OCI-LY1 (cell line): ENCODE data around the gene ADCYAP1R1.

ENCODE experiments used
- H2AFZ ChIP-seq: fragments of 200-600 bp; sonication (generic), shearing (Covaris generic); 2 replicates; pipeline ENCODE4 v1.6.0; 2014; ENCODE audit warnings: antibody characterized with exemption, mild to moderate bottlenecking, low read length
- H3F3A ChIP-seq: fragments of 200-600 bp; sonication (generic), shearing (Covaris generic); 2 replicates; pipeline ENCODE4 v1.6.0; 2014; ENCODE audit warnings: mild to moderate bottlenecking, antibody characterized with exemption, low read length, moderate library complexity; ENCODE audit not compliant: insufficient read depth
- H3K27ac ChIP-seq: fragments of 200-600 bp; sonication (generic); 2 replicates; pipeline ENCODE4 v1.5.1; 2014; ENCODE audit warnings: low read length, mixed run types, mild to moderate bottlenecking, low read depth; ENCODE audit not compliant: poor library complexity, severe bottlenecking
- H3K27me3 ChIP-seq: fragments of 200-600 bp; sonication (generic); 2 replicates; pipeline ENCODE4 v1.6.0; 2014; ENCODE audit warnings: antibody characterized with exemption, mild to moderate bottlenecking, low read length, moderate library complexity; ENCODE audit not compliant: insufficient read depth
- H3K36me3 ChIP-seq: fragments of 200-600 bp; sonication (generic); 2 replicates; pipeline ENCODE4 v1.6.1; 2014; ENCODE audit warnings: mild to moderate bottlenecking, antibody characterized with exemption, low read length, moderate library complexity, mixed read lengths; ENCODE audit not compliant: insufficient read depth
- H3K4me1 ChIP-seq: fragments of 200-600 bp; sonication (generic); 2 replicates; pipeline ENCODE4 v1.5.1; 2014; ENCODE audit warnings: mild to moderate bottlenecking, low read length, moderate library complexity; ENCODE audit not compliant: insufficient read depth, severe bottlenecking
- H3K4me2 ChIP-seq: fragments of 200-600 bp; sonication (generic), shearing (Covaris generic); 2 replicates; pipeline ENCODE4 v1.6.1; 2014; ENCODE audit warnings: low read length
- H3K4me3 ChIP-seq: fragments of 200-600 bp; sonication (generic); 2 replicates; pipeline ENCODE4 v1.5.1; 2014; ENCODE audit warnings: low read length, low read depth, mild to moderate bottlenecking, mixed read lengths; ENCODE audit not compliant: poor library complexity, severe bottlenecking
- H3K79me2 ChIP-seq: fragments of 200-600 bp; shearing (Covaris generic); 2 replicates; pipeline ENCODE4 v1.6.1; 2016; ENCODE audit warnings: mixed run types, low read length, mixed read lengths; ENCODE audit not compliant: insufficient read depth
- H3K9ac ChIP-seq: fragments of 200-600 bp; sonication (generic), shearing (Covaris generic); 2 replicates; pipeline ENCODE4 v1.6.1; 2014; ENCODE audit warnings: mild to moderate bottlenecking, low read length, mixed read lengths
- H3K9me2 ChIP-seq: fragments of 200-600 bp; sonication (generic), shearing (Covaris generic); 2 replicates; pipeline ENCODE4 v1.6.1; 2014; ENCODE audit warnings: low read depth, mild to moderate bottlenecking, low read length, mixed read lengths
- H3K9me3 ChIP-seq: fragments of 200-600 bp; shearing (Covaris generic); 2 replicates; pipeline ENCODE4 v1.6.1; 2014; ENCODE audit warnings: low read length, mixed read lengths
- H4K20me1 ChIP-seq: fragments of 200-600 bp; sonication (generic), shearing (Covaris generic); 2 replicates; pipeline ENCODE4 v1.6.0; 2016; ENCODE audit warnings: mild to moderate bottlenecking, low read length; ENCODE audit not compliant: insufficient read depth
- CTCF ChIP-seq: fragments of 200-600 bp; sonication (generic), shearing (Covaris generic); IDR thresholded peaks from 2 replicates; pipeline ENCODE4 v1.5.1; 2017; ENCODE audit warnings: mild to moderate bottlenecking, antibody characterized with exemption, low read length, moderate library complexity, mixed read lengths
- EZH2 ChIP-seq: fragments of 200-600 bp; sonication (generic), shearing (Covaris generic); IDR thresholded peaks from 2 replicates; pipeline ENCODE4 v1.8.0; 2017; ENCODE audit warnings: borderline replicate concordance, mixed run types, mild to moderate bottlenecking, antibody characterized with exemption, low read length, moderate library complexity, mixed read lengths

The ADCYAP1R1 gene

DNA sequence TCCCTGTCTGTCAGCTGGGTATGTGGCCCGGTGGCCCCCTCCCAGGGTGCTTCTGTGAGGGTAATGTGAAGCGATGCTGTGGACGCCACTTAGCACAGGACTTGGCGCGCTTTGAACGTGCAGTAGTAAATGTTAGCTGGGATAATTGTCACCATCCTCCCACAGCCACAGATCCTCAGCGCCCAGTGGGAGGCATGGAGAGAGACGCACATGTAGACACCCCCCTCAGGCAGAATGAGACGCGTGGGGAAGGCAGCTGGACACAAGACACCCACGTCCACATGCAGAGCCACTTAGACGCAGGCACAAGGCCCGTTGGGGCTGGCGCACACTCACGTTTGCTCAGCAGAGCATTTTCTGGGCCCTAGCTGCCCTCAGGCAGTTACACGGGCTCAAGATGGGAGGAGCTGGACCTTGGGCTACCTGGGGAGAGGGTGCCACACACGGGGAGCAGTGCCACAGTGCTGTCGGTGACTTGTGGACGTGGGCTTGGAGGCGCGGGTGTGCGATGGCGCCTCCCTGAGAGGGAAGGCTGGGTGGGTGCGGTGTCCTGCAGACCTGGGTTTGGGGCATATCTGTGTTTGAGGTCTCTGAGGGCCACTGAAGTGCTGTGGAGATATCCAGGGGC, 26.4 kb downstream of the ADCYAP1R1 start:
- TF ChIP-seq CTCF (no peak), EZH2 (no peak)

DNA sequence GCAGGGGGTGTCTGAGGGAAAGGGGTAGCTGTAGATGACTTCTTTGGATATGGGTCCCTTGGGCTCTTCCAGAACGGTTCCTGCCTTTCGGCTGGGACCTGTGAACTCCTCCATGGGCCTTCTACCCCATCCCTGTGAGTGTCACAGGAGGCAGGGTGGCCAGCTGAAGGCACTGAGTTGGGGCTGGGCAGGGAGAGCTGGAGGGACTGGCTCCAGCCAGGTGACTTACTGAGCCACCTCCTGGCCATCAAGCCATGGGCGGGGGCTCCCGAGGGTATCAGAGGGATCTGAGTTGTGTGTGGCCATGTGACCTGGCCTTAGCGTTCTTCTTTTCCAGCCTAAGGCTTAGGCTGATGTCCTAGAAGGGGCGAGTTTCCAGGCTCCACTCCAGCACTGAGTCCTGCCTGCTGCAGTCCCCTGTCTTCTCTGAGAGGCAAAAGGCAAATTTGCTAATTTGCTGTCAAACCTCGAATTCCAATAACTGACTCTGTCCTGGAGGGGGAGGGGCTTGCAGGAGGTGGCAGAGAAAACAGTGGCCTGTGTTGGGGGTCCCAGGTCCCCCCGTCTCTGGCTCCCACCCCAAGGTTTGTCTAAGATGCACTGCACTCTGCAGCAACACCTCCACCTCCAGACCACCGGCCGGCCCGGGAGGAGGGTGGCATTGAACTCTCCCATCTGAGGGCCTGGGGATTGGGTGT, 27.2 kb downstream of the ADCYAP1R1 start:
- Histone ChIP-seq H3K9ac (no peak overlapping the region), H2AFZ (no peak overlapping the region), H3K79me2 (no peaks in the 10 kb centered on the region), H3F3A (no peaks in the 10 kb centered on the region), H3K4me3 (no peak overlapping the region), H3K27ac (no peak overlapping the region), H3K36me3 (no peaks in the 10 kb centered on the region), H3K4me1 (no peaks in the 10 kb centered on the region), H3K27me3 (peaks cover 5% of the 10 kb centered on the region; the same call in 1 of the 2 replicates), H3K9me2 (no peaks in the 10 kb centered on the region), H3K9me3 (no peaks in the 10 kb centered on the region), H4K20me1 (no peaks in the 10 kb centered on the region), H3K4me2 (no peak overlapping the region)
- no peak for TF ChIP-seq EZH2
- TF ChIP-seq CTCF: no peak

More for the DNA sequence above, 26.4 kb downstream of the ADCYAP1R1 start:
- H3K9me2 ChIP-seq: no peaks in the 10 kb centered on the region
- no peaks in the 10 kb centered on the region for H3K4me1 ChIP-seq
- H3F3A ChIP-seq: no peaks in the 10 kb centered on the region
- no peaks in the 10 kb centered on the region for H4K20me1 ChIP-seq
- peaks cover 5% of the 10 kb centered on the region; the same call in 1 of the 2 replicates for H3K27me3 ChIP-seq
- H3K9ac ChIP-seq: no peak overlapping the region
- no peaks in the 10 kb centered on the region for H3K36me3 ChIP-seq
- no peak overlapping the region for H3K4me2 ChIP-seq
- H3K4me3 ChIP-seq: no peak overlapping the region
- H3K79me2 ChIP-seq: no peaks in the 10 kb centered on the region
- no peaks in the 10 kb centered on the region for H3K9me3 ChIP-seq
- no peak overlapping the region for H2AFZ ChIP-seq
- H3K27ac ChIP-seq: no peak overlapping the region

GRCh38 chr7:31079824-31080511, 27.9 kb downstream of the ADCYAP1R1 start:
- no peak for TF ChIP-seq EZH2
- TF ChIP-seq CTCF: no peak
- Histone ChIP-seq H3K4me1 (no peaks in the 10 kb centered on the region), H3K9ac (no peak overlapping the region), H3K4me2 (no peak overlapping the region), H3K4me3 (no peak overlapping the region), H3F3A (no peaks in the 10 kb centered on the region), H2AFZ (no peak overlapping the region), H4K20me1 (no peaks in the 10 kb centered on the region), H3K36me3 (no peaks in the 10 kb centered on the region), H3K27me3 (peaks cover 5% of the 10 kb centered on the region; the same call in 1 of the 2 replicates), H3K9me2 (no peaks in the 10 kb centered on the region), H3K27ac (no peak overlapping the region), H3K79me2 (no peaks in the 10 kb centered on the region), H3K9me3 (no peaks in the 10 kb centered on the region)
